Muscle of leg (tissue), 11 donors: Measurements from ENCODE around the gene CTNNA2. TPM values are rescaled to one million over a fixed set of nuclear protein-coding genes. Genes with fewer than 3 reads are reported as not detected.
A peak's percentile ranks its signal among the peaks of the same experiment; 100 is the strongest.

Experiments
- DNase-seq: peaks from one replicate; pipeline ENCODE4 v3.0.0; 2013
- H3K27ac ChIP-seq: one replicate; pipeline ENCODE4 v1.5.1; 2013; ENCODE audit warnings: mild to moderate bottlenecking, low read length, control low read depth
- H3K27me3 ChIP-seq: one replicate; pipeline ENCODE4 v1.6.1; 2013; ENCODE audit warnings: low read length; ENCODE audit not compliant: control insufficient read depth, insufficient read depth
- H3K36me3 ChIP-seq: one replicate; pipeline ENCODE4 v1.6.1; 2013; ENCODE audit warnings: low read length; ENCODE audit not compliant: control insufficient read depth, insufficient read depth
- H3K4me1 ChIP-seq: one replicate; pipeline ENCODE4 v1.6.1; 2013; ENCODE audit warnings: low read length; ENCODE audit not compliant: control insufficient read depth, insufficient read depth
- H3K4me3 ChIP-seq: one replicate; pipeline ENCODE4 v1.5.1; 2013; ENCODE audit warnings: low read length, control low read depth
- H3K9me3 ChIP-seq: replicated peaks from 2 replicates; pipeline ENCODE4 v1.6.1; 2013; ENCODE audit warnings: low read depth, low read length; ENCODE audit not compliant: control insufficient read depth
- WGBS: methylation state at CpG from one replicate; pipeline ENCODE4 v1.1.5; 2013; ENCODE audit warnings: missing lambda C conversion rate; ENCODE audit not compliant: insufficient coverage; 5-methylcytosine and 5-hydroxymethylcytosine counted together
- polyA plus RNA-seq, 8 donors: library from polyadenylated mRNA; unstranded; fragments of 120-200 nt; gene quantifications; one replicate each; pipeline versions ENCODE4 v1.2.1 to v1.2.3, GENCODE V29; 2013; ENCODE audit warnings: inconsistent platforms in 1 of 8, low replicate concordance in 1 of 8; ENCODE audit not compliant: insufficient read length in 8 of 8, insufficient read depth in 1 of 8
- total RNA-seq: library from RNA; stranded (reverse); fragments of 120-200 nt; gene quantifications from one replicate; pipeline ENCODE4 v1.2.4, GENCODE V29; 2013

CTNNA2 gene
- total and polyA plus RNA-seq, 9 donors, result 0.28 to 1.0 (median 0.69) TPM

DNA sequence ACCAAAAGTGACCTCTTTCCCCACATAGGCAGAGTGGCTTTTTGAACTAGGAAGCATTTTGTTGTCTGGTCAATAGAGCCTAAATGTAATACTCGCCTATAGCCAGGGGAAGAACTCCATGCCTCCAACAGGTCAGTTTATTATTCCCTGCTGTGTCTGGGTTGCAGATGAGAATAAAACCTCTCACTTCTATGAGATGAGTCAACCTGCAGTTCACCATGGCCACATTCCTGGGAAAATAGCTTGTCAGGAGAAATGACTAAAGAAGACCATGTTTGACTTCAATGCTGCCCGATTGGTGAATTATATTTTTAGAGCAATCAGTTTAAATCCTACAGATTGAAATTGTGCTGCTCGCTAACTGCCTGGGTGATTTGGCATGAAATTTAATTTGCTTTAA is 838.4 kb downstream of the CTNNA2 start:
- H3K4me3 ChIP-seq, result no peak overlapping the region
- DNase-seq, result no peak
- H3K9me3 ChIP-seq, result no peaks in the 10 kb centered on the region
- 83% methylated on average over 2 of the region's 3 CpGs for WGBS
- H3K27me3 ChIP-seq, result no peaks in the 10 kb centered on the region
- no peaks in the 10 kb centered on the region for H3K4me1 ChIP-seq
- no peak overlapping the region for H3K27ac ChIP-seq
- H3K36me3 ChIP-seq, result no peaks in the 10 kb centered on the region

DNA sequence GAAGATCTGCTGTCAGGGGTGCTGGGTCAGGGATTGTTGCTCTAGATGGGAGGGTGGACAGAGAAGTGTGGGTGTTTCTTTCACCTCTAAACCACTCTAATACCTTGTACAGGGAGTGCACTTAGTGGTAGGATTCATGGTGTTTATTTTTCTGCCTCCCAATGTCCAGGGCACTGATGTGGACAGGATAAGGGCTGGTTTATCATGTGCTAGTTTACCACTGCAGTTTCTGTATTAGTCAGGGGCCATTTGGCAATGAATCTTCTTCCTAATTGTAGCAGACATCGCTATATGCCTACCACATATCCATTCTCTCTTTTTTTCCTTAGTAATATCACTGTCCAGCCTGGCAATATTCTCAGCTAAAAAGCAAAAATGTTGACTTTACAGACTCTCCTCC is 842.0 kb downstream of the CTNNA2 start:
- Histone ChIP-seq H3K27me3 (no peaks in the 10 kb centered on the region), H3K9me3 (no peaks in the 10 kb centered on the region), H3K4me1 (no peaks in the 10 kb centered on the region), H3K27ac (no peak overlapping the region), H3K4me3 (no peak overlapping the region), H3K36me3 (no peaks in the 10 kb centered on the region)
- 83% methylated on average over 1 of the region's 1 CpG for WGBS
- no peak for DNase-seq

DNA sequence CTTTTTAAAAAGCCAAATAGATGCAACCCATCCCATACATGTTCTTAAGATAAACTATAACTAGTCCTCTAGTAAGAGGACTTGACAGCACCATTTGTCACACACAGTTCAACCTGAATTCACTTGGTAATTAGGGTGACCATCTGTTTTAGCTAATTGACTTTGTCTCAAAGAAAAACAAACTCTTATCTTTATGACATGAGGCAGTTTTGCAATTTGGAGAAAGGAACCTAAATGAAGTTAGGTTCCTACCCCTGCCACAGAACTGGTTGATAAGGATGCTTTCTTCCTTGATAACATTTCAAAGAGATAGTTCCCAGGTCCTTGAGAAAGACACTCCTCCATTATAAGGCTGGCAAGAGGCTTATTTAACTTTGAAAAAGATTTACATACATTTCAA is 849.1 kb downstream of the CTNNA2 start:
- no peak overlapping the region for H3K27ac ChIP-seq
- DNase-seq, result no peak
- H3K4me3 ChIP-seq, result no peak overlapping the region
- no peaks in the 10 kb centered on the region for H3K9me3 ChIP-seq
- no peaks in the 10 kb centered on the region for H3K4me1 ChIP-seq
- no peaks in the 10 kb centered on the region for H3K36me3 ChIP-seq
- no peaks in the 10 kb centered on the region for H3K27me3 ChIP-seq

DNA sequence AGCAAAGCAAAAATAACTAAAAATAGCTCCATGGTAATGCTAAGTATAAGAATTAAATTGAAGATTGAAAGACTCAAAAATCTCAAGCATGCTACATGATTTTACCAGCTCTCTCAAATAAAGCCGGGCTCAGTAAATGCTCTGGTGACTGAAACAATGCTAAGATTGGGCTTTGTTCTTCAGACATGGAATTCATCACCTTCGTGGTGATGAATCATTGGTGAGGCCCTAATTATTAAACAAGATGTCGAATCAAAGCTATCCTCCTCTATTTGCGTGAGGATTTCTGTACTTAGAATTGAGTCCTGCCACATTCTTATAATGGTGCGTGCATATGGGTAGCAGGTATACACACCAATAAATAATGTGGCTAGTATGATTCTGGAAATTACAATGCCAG is 850.5 kb downstream of the CTNNA2 start:
- Histone ChIP-seq H3K27me3 (no peaks in the 10 kb centered on the region), H3K27ac (no peak overlapping the region), H3K4me3 (no peak overlapping the region)

DNA sequence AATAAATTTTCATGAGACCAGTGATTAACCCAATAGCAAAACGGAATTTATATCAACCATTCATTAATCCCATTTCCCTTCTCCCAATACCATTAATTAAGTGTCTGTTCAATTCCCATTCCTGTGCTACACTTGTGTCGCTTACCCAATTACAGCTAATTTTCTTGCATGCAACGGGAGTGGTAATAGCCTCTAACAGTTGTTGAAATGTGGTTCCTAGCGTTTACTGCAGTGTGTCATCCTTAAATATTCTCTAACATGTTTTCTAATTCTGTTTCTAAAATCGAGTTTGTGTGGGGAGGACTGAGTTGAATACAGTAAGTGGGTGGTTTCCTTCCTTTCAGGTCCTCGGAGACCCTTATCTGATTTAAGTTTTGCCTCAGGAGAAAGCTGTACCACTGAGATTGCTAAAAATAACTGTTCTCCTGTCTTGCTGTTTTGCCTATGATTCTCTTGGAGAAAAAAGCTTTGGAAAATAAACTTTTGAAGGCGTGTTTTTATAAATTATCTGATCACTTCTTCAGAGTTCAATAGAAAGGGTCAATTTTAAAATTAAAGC is 851.0 kb downstream of the CTNNA2 start:
- H3K4me3 ChIP-seq, result no peak overlapping the region

More for the DNA sequence above, 850.5 kb downstream of the CTNNA2 start:
- no CpG with 5 or more reads among the region's 5 CpGs for WGBS
- no peaks in the 10 kb centered on the region for H3K36me3 ChIP-seq
- no peaks in the 10 kb centered on the region for H3K4me1 ChIP-seq
- no peak for DNase-seq
- no peaks in the 10 kb centered on the region for H3K9me3 ChIP-seq

DNA sequence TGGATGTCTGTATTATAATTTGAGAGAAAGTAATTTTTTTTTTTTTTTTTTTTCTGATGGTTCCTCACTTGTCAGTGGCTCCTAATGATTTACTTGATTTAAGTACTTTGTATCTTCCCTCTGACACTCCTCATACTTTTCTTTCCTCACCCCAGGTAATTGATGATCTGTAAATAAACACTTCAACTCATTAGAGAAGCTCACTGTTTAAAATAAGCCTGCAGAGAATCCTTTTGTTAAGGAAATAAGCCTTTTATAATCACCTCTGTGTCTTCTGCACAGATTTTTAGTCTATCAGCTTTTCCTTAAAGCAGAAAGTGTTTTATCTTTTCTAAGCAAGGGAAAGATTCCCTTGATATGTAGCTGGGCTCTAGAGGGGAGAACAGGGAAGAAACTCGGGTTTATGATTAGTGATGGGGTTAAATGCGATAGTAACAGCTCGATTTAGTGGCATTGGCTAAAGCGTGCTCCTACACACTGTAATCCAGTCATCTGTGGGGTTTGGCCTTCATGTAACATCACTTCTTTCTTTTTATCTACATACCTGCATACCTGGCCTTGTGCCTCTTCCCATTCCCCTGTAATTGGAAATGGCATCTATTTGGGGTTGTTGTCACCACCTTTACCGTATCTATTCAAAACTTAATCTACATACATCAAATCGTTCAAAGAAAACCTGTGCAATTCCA is 851.8 kb downstream of the CTNNA2 start:
- Histone ChIP-seq H3K36me3 (no peaks in the 10 kb centered on the region), H3K4me1 (no peaks in the 10 kb centered on the region), H3K27ac (no peak overlapping the region), H3K27me3 (no peaks in the 10 kb centered on the region), H3K4me3 (no peak overlapping the region), H3K9me3 (no peaks in the 10 kb centered on the region)
- no peak for DNase-seq
- 55% methylated on average over 2 of the region's 6 CpGs for WGBS

More for the DNA sequence above, 851.0 kb downstream of the CTNNA2 start:
- Histone ChIP-seq H3K36me3 (no peaks in the 10 kb centered on the region), H3K27ac (no peak overlapping the region), H3K9me3 (no peaks in the 10 kb centered on the region), H3K4me1 (no peaks in the 10 kb centered on the region), H3K27me3 (no peaks in the 10 kb centered on the region)
- WGBS, result no CpG with 5 or more reads among the region's 7 CpGs
- DNase-seq, result peak; percentile 3

DNA sequence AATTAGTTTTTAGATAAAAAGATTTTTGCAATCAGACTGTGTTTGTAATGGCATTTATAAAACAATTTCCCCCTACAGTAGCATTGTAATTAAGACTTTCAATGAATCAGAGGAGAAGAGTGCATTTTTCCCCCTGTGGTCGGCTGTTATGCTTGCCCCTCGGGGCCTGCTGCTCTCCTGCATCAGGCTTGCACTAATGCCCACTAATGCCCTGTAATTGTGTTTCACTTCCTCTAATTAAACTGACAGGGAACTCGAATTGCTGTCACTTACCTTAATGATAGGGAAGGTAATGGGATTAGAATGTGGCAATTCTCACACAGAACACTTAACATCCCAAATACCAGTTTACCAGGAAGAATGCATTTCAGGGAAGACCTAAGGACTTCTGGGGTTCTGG is 852.9 kb downstream of the CTNNA2 start:
- Histone ChIP-seq H3K9me3 (no peaks in the 10 kb centered on the region), H3K4me1 (no peaks in the 10 kb centered on the region), H3K36me3 (no peaks in the 10 kb centered on the region), H3K27ac (no peak overlapping the region), H3K27me3 (no peaks in the 10 kb centered on the region), H3K4me3 (no peak overlapping the region)
- DNase-seq, result no peak
- WGBS, result no CpG with 5 or more reads among the region's 3 CpGs

DNA sequence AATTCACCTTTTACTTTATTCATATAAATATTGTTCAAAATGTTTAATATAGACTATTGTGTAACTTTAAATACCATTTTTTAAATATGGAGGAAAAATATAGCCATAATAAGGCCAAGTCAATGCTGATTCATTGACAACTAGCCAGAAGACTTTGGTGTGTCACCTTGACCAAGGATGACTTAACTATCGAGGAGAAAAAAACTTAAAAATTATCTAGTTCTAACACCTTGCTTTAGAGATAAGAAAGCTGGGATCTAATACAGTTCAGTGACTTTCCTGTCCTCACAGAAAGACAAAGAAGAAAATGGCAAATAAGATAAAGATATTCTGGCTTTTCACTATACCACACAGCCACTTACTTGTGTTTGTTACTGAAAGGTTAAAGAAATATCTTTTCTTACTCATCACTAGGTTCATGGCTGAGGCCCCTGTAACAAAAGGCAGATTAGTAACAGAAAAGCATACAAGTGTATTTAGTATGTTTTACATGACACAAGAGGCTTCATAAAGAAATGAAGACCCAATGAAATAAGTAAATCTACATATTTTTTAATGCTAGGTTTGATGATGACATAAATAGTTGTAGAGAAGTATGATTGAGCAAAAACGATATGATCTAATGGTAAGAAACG is 857.6 kb downstream of the CTNNA2 start:
- WGBS, result no CpG with 5 or more reads among the region's 3 CpGs
- no peak overlapping the region for H3K4me3 ChIP-seq
- no peak overlapping the region for H3K27ac ChIP-seq
- H3K9me3 ChIP-seq, result no peaks in the 10 kb centered on the region
- DNase-seq, result no peak
- H3K36me3 ChIP-seq, result no peaks in the 10 kb centered on the region
- no peaks in the 10 kb centered on the region for H3K27me3 ChIP-seq
- H3K4me1 ChIP-seq, result no peaks in the 10 kb centered on the region

DNA sequence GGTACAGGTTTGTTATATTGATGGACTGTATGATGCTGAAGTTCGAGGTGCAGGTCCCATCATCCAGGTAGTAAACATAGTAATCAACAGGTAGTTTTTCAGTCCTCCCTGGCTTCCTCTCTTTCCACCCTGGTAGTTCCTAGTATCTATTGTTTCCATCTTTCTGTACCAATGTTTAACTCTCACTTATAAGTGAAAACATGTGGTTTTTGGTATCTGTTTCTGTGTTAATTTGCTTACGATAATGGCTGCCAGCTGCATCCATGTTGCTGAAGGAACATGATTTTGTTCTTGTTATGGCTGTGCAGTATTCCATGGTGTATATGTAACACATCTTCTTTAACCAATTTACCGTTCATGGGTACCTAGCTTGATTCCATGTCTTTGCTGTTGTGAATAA is 861.3 kb downstream of the CTNNA2 start:
- no peaks in the 10 kb centered on the region for H3K9me3 ChIP-seq
- H3K27ac ChIP-seq, result no peak overlapping the region
- no CpG with 5 or more reads among the region's 3 CpGs for WGBS
- no peaks in the 10 kb centered on the region for H3K36me3 ChIP-seq
- H3K4me1 ChIP-seq, result no peaks in the 10 kb centered on the region
- no peaks in the 10 kb centered on the region for H3K27me3 ChIP-seq
- no peak for DNase-seq
- H3K4me3 ChIP-seq, result no peak overlapping the region

DNA sequence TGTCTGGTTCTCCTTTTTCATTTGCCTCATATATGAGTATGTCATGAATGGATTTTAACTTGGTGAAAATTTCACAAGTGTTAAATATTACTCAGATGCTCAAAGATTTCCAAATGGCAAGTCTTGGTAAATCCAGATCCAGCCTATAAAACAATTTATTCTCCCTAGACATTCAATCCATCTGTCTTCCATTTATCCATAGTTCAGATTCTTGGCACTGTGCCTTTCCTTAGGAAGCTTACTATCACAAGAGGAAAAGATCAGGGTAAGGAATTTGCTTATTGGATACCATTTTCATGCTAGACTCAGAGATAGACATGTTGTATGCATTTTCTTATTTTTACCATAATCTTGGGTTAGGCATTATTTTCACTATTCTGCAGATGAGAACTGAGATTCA is 864.2 kb downstream of the CTNNA2 start:
- DNase-seq, result peak; percentile 36
- Histone ChIP-seq H3K4me1 (no peaks in the 10 kb centered on the region), H3K4me3 (no peak overlapping the region), H3K9me3 (no peaks in the 10 kb centered on the region), H3K36me3 (no peaks in the 10 kb centered on the region), H3K27ac (no peak overlapping the region), H3K27me3 (no peaks in the 10 kb centered on the region)
